ENCODE measurements around the gene PTPN14.

The PTPN14 gene

GRCh38 chr1:214473862-214474261 lies 77.5 kb downstream of the PTPN14 start:
- Mint-ChIP-seq H3K9me3 (no peaks in the 10 kb centered on the region), H3K27ac (peak overlapping the region in 1 of 3 experiments; percentile 66), H3K4me1 (peaks cover 18% of the 10 kb centered on the region), H3K36me3 (ENCODE audit: low read depth) (no peaks in the 10 kb centered on the region), H3K4me3 (no peak overlapping the region), H3K27me3 (ENCODE audit: low read depth) (peaks cover 4% of the 10 kb centered on the region)
- TF ChIP-seq CTCF (IDR thresholded peaks at IDR 0.05; ENCODE audit: unreplicated experiment in 3 of 3): no peak

- TF ChIP-seq CTCF (IDR thresholded peaks at IDR 0.05; ENCODE audit: unreplicated experiment in 3 of 3): no peak
- no peaks in the 10 kb centered on the region for H3K9me3 Mint-ChIP-seq
- no peaks in the 10 kb centered on the region for H3K36me3 Mint-ChIP-seq (ENCODE audit: low read depth)
- H3K4me3 Mint-ChIP-seq: no peak overlapping the region
- no peak overlapping the region for H3K27ac Mint-ChIP-seq
- peaks cover 18% of the 10 kb centered on the region for H3K4me1 Mint-ChIP-seq
- H3K27me3 Mint-ChIP-seq (ENCODE audit: low read depth): peaks cover 4% of the 10 kb centered on the region
Observed at GRCh38 chr1:214473387-214473786, 78.0 kb downstream of the PTPN14 start.

- no peak overlapping the region for H3K4me3 Mint-ChIP-seq
- H3K9me3 Mint-ChIP-seq: no peaks in the 10 kb centered on the region
- peaks cover 14% of the 10 kb centered on the region for H3K4me1 Mint-ChIP-seq
- H3K36me3 Mint-ChIP-seq (ENCODE audit: low read depth): no peaks in the 10 kb centered on the region
- TF ChIP-seq CTCF (IDR thresholded peaks at IDR 0.05; ENCODE audit: unreplicated experiment in 3 of 3): no peak
- H3K27me3 Mint-ChIP-seq (ENCODE audit: low read depth): peaks cover 4% of the 10 kb centered on the region
- no peak overlapping the region for H3K27ac Mint-ChIP-seq
Observed at GRCh38 chr1:214472364-214472763, 79.0 kb downstream of the PTPN14 start.

DNA sequence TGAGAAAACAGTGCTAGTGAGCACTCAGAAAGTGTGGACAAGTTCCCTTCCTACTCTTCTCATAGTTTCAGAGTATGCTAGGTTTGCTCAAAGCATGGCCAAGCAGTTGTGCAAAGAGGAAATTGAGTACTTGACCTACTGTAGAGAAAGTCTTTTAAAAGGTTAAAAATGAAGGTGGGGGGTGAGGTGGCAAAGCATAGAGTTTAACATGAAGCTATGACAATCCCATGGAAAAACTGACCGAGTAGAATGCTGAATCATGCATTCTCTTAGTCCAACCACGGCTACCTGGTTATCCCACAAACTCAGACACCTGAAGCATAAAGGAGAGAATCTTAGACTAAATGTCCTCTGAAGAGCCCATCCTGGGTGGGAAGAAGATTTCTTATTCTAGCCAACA lies 79.9 kb downstream of the PTPN14 start:
- H3K36me3 Mint-ChIP-seq (ENCODE audit: low read depth): no peaks in the 10 kb centered on the region
- peaks cover 4% of the 10 kb centered on the region for H3K27me3 Mint-ChIP-seq (ENCODE audit: low read depth)
- no peak overlapping the region for H3K27ac Mint-ChIP-seq
- H3K4me1 Mint-ChIP-seq: peaks cover 21% of the 10 kb centered on the region
- H3K4me3 Mint-ChIP-seq: no peak overlapping the region
- H3K9me3 Mint-ChIP-seq: no peaks in the 10 kb centered on the region
- no peak for TF ChIP-seq CTCF (IDR thresholded peaks at IDR 0.05; ENCODE audit: unreplicated experiment in 3 of 3)

DNA sequence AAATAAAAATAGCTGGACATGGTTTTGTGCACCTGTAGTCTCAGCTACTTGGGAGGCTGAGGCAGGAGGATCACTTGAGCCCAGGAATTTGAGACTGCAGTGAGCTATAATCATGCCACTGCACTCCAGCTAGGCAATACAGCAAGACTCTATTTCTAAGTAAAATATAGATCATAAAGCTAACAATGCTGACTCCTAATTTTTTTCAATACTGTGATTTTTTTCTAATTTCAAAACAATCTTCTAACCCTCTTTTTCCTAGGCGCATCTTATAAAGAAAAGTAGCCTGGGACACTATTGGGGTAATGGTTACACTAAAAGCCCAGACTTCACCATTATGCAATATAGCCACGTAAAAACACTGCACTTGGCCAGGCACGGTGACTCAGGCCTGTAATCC lies 81.3 kb downstream of the PTPN14 start:
- H3K4me3 Mint-ChIP-seq: no peak overlapping the region
- no peaks in the 10 kb centered on the region for H3K36me3 Mint-ChIP-seq (ENCODE audit: low read depth)
- peaks cover 23% of the 10 kb centered on the region for H3K4me1 Mint-ChIP-seq
- no peak for TF ChIP-seq CTCF (IDR thresholded peaks at IDR 0.05; ENCODE audit: unreplicated experiment in 3 of 3)
- no peak overlapping the region for H3K27ac Mint-ChIP-seq
- no peaks in the 10 kb centered on the region for H3K9me3 Mint-ChIP-seq
- H3K27me3 Mint-ChIP-seq (ENCODE audit: low read depth): peaks cover 4% of the 10 kb centered on the region

GRCh38 chr1:214469290-214469689 lies 82.1 kb downstream of the PTPN14 start:
- H3K27ac Mint-ChIP-seq: no peak overlapping the region
- H3K4me3 Mint-ChIP-seq: no peak overlapping the region
- peaks cover 25% of the 10 kb centered on the region for H3K4me1 Mint-ChIP-seq
- TF ChIP-seq CTCF (IDR thresholded peaks at IDR 0.05; ENCODE audit: unreplicated experiment in 3 of 3): no peak
- peaks cover 3% of the 10 kb centered on the region for H3K36me3 Mint-ChIP-seq (ENCODE audit: low read depth)
- H3K9me3 Mint-ChIP-seq: no peaks in the 10 kb centered on the region
- peaks cover 8% of the 10 kb centered on the region for H3K27me3 Mint-ChIP-seq (ENCODE audit: low read depth)

Data from nephron (organoid).